ENCODE data around the gene ZFYVE28. TPM values are rescaled to one million over a fixed set of nuclear protein-coding genes. Genes with fewer than 3 reads are reported as not detected.

The ZFYVE28 gene
- total and polyA plus RNA-seq, 2 of the 8 experiments (the other 6 are each of a cell fraction or from before 2014, with no cell fraction given) = 1.7 to 4.9 TPM

DNA sequence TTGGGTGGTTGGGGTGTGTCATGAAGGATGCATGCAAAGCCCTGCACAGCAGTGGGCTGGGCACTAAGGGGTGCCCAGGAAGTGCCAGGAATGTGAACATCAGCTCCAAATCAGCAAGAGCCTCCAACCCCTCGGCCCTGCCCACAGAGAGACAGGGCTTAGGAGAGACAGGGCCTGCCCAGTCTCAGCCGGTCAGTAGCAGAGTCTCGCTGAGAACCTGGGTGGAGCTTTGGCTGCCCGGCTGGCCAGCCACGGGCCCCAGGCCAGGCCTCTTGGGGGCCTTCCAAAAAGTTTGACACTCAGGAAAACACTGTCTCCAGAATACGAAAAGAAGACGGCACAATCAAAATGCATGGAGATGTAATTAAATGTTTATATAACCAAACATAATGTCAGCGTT is 152.3 kb downstream of the ZFYVE28 start:
- Histone ChIP-seq H3K56ac (replicated peaks; ENCODE audit: insufficient read length, low read depth, low read length) (no peak overlapping the region), H2BK15ac (ENCODE audit: low read length) (no peak overlapping the region), H3K23me2 (ENCODE audit: low read depth, low read length) (peaks cover 7% of the 10 kb centered on the region; the same call in 1 of the 2 replicates), H3K9me3 (ENCODE audit: insufficient read depth in 2 of 2, low read depth in 1 of 2, low read length in 1 of 2) (no peaks in the 10 kb centered on the region), H4K20me1 (replicated peaks in 1 of 2; ENCODE audit: control insufficient read depth in 1 of 2, insufficient read depth in 2 of 2, low read length in 2 of 2) (no peaks in the 10 kb centered on the region), H3K9ac (replicated peaks in 1 of 4; ENCODE audit: extremely low read depth in 1 of 4, low read depth in 3 of 4, low read length in 3 of 4) (no peak overlapping the region), H2AFZ (ENCODE audit: low read length) (no peak overlapping the region), H3K18ac (ENCODE audit: extremely low read depth, low read length) (no peak overlapping the region), H4K5ac (ENCODE audit: insufficient read length, low read depth, low read length) (no peak overlapping the region), H3K79me2 (ENCODE audit: control insufficient read depth in 1 of 2, insufficient read depth in 2 of 2, low read length in 2 of 2) (no peaks in the 10 kb centered on the region), H4K91ac (replicated peaks; ENCODE audit: insufficient read length, low read length) (no peak overlapping the region), H3K27ac (ENCODE audit: low read depth, low read length) (no peak overlapping the region), H3K23ac (ENCODE audit: insufficient read length) (no peak overlapping the region), H4K8ac (ENCODE audit: extremely low read depth, insufficient read depth, low read length) (no peak overlapping the region), H2AK5ac (ENCODE audit: low read depth, low read length) (no peak overlapping the region), H3K4ac (replicated peaks; ENCODE audit: insufficient read length, low read depth, low read length) (no peak overlapping the region), H3K36me3 (ENCODE audit: control insufficient read depth in 2 of 4, insufficient read depth in 4 of 4, low read length in 3 of 4) (no peaks in the 10 kb centered on the region), H2BK20ac (ENCODE audit: low read length) (no peak overlapping the region), H2BK120ac (replicated peaks; ENCODE audit: low read depth, low read length) (no peak overlapping the region), H3K14ac (ENCODE audit: insufficient read length) (no peak overlapping the region), H3K27me3 (replicated peaks in 1 of 4; ENCODE audit: control insufficient read depth in 3 of 4, extremely low read depth in 1 of 4, insufficient read depth in 3 of 4, low read length in 3 of 4) (no peaks in the 10 kb centered on the region), H3K4me3 (ENCODE audit: extremely low read depth in 1 of 4, insufficient read depth in 2 of 4, low read depth in 3 of 4, low read length in 4 of 4) (no peak overlapping the region), H3K79me1 (ENCODE audit: low read depth, low read length) (no peaks in the 10 kb centered on the region), H3K4me1 (replicated peaks in 1 of 4; ENCODE audit: control insufficient read depth in 3 of 4, insufficient read depth in 4 of 4, low read length in 3 of 4) (peaks cover 0 to 15% (median 10%) of the 10 kb centered on the region in 4 experiments; a peak in 5 of 7 replicates), H2BK12ac (ENCODE audit: low read depth, low read length) (0 out of 2 replicates have a peak overlapping the region, but pooled peaks have one; percentile 39), H2BK5ac (ENCODE audit: low read depth, low read length) (no peak overlapping the region), H3K4me2 (ENCODE audit: insufficient read depth in 1 of 2, low read depth in 2 of 2, low read length in 2 of 2) (no peak overlapping the region)
- CTCF ChIA-PET (ENCODE audit: partially characterized antibody) = interaction anchor here (1.1 to 1.5 kb wide), 2 partner anchors 15 to 194 kb away, joined by 3 to 4 read pairs; no protein-coding TSS in a partner anchor
- 91% methylated on average over 8 of the region's 8 CpGs; no CpG with 5 or more reads in 1 of the 2 experiments for WGBS, 2 experiments (ENCODE audit: extremely low coverage in 1 of 2, insufficient coverage in 1 of 2, insufficient read length in 1 of 2, insufficient replicate concordance in 2 of 2, low coverage in 1 of 2, low lambda C conversion rate in 2 of 2, missing lambda C conversion rate in 1 of 2)
- POLR2A ChIA-PET (ENCODE audit: partially characterized antibody) = no interaction called here
- DNase-seq (ENCODE audit: low read depth in 1 of 2, low spot score in 2 of 2) (no peak), FAIRE-seq (no peak)
- TF ChIP-seq SIRT6 (IDR thresholded peaks at IDR 0.05; ENCODE audit: low read length) (no peak), SIN3A (conservative IDR thresholded peaks at IDR 0.05 in 1 of 2, IDR thresholded peaks at IDR 0.05 in 1 of 2; ENCODE audit: low read depth in 1 of 2, low read length in 2 of 2) (no peak), CTBP2 (IDR thresholded peaks at IDR 0.05; ENCODE audit: borderline replicate concordance, insufficient read depth, insufficient read length, low read length) (no peak), MAX (IDR thresholded peaks at IDR 0.05) (no peak), EZH2 (IDR thresholded peaks at IDR 0.05; ENCODE audit: low read depth, low read length, severe bottlenecking) (no peak), YY1 (IDR thresholded peaks at IDR 0.05; ENCODE audit: low read depth, low read length) (no peak), RFX5 (IDR thresholded peaks at IDR 0.05; ENCODE audit: borderline replicate concordance, low read depth, low read length) (no peak), JUN (IDR thresholded peaks at IDR 0.05; ENCODE audit: low read depth, low read length) (no peak), CEBPB (IDR thresholded peaks at IDR 0.05; ENCODE audit: low read depth, low read length) (no peak), PHF8 (conservative IDR thresholded peaks at IDR 0.05; ENCODE audit: low read depth, low read length) (no peak), BCL11A (IDR thresholded peaks at IDR 0.05; ENCODE audit: low read depth in 2 of 2, low read length in 2 of 2) (no peak), HDAC2 (IDR thresholded peaks at IDR 0.05; ENCODE audit: borderline replicate concordance in 1 of 2, low read depth in 2 of 2, low read length in 2 of 2) (no peak), GABPA (IDR thresholded peaks at IDR 0.05; ENCODE audit: borderline replicate concordance, insufficient read depth, low read length) (no peak), GTF2F1 (IDR thresholded peaks at IDR 0.05; ENCODE audit: borderline replicate concordance, low read depth, low read length) (no peak)

Data from H1 (cell line).